Heart left ventricle (tissue), 13 donors: Measurements from ENCODE around the gene DPM2.

ENCODE experiments used
- CTCF ChIP-seq, 12 donors: fragments of 200-600 bp; sonication (generic) in 4 of 12; IDR thresholded peaks; one replicate each; pipeline versions ENCODE4 v1.5.0 to v1.8.0; 2018 to 2022; ENCODE audit warnings: antibody characterized with exemption in 12 of 12, mild to moderate bottlenecking in 5 of 12
- POLR2A ChIP-seq, 2 donors: fragments of 450-650 bp; IDR thresholded peaks; one replicate each; pipeline ENCODE4 v1.6.1; 2017; ENCODE audit warnings: antibody characterized with exemption in 2 of 2, mild to moderate bottlenecking in 2 of 2, moderate library complexity in 2 of 2
- donor health status: ischemic (EF 13 %, LVEDD 7.1; RV severe dilation, severe dysfunction).
- donor health status: DM: no; HTN: yes; CAD: no.
- donor health status: DM: no; HTN: no; CAD: no.
- donor health status: ischemic (EF 25% LVEDD 6.9; RV normal size, moderate dysfunction).
- donor health status: ischemic (EF 25% LVEDD 5.7; RV mildly dilated, moderate dysfunction).
- donor health status: ischemic (EF 35%, LVEDD 5.7; RV mildly dilated, moderate dysfunction).
- donor health status: nonischemic (EF 11% LVEDD 7.7; RV severe dilation, severe dysfunction).
- donor health status: DM: yes; HTN: yes; CAD: no.
- donor health status: PGD.
- donor health status: ischemic (EF 29% LVEDD 5.4; RV normal size, mild dysfunction).
- donor health status: nonischemic (EF 23%, LVEDD 6.1; RV moderate dilation, normal function).

DNA sequence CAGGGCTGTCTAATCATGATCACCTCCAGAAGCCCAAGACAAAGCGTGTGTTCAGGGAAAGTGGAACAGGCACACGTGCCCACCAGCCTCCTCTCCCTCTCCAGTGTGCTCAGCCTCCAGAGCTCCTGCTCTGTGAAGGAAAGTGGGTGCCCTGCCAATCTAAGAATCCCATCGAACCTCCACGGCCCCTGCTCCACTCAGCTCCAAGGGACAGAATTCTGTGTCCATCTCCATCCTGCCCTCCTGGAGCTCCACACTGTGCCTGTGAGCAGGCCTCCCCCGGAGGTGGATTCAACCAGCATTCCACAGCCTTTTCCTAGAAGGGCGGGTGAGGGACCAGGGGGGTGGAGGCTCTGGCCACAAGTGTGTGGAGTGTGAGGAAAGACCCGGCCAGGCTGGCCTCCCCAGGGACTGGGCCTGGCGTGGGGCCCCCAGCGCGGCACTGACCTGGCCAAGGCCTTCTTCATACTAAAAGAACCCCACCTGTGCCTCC lies 37.2 kb upstream of the DPM2 start:
- no peak for TF ChIP-seq CTCF (IDR thresholded peaks at IDR 0.05)
- TF ChIP-seq POLR2A (IDR thresholded peaks at IDR 0.05) = no peak
